Activated CD8-positive, alpha-beta memory T cell treated with anti-CD3 and anti-CD28 coated beads for 36 hours (primary cell): ENCODE results near the gene BBS12. TPM values are rescaled to one million over a fixed set of nuclear protein-coding genes. Genes with fewer than 3 reads are reported as not detected.
"Not testable (repeated sequence)": the region's sequence is repeated elsewhere in the genome, so short reads cannot be mapped to it uniquely, and the experiment has no call there.

Experiments used
- CTCF ChIA-PET: fragments of 350-600 bp; sonication (Branson Sonifier 250); formaldehyde crosslinking; loops from one replicate; lab custom pipeline; 2021; ENCODE audit warnings: antibody characterized with exemption; lab: Charles Lee
- POLR2A ChIA-PET: fragments of 350-600 bp; sonication (Branson Sonifier 250); formaldehyde crosslinking; loops from one replicate; lab custom pipeline; 2021; ENCODE audit warnings: antibody characterized with exemption; lab: Charles Lee
- total RNA-seq, 2 experiments: library from RNA; stranded (reverse); gene quantifications; one replicate each; pipeline ENCODE4 v1.2.3, GENCODE V29; 2021

Gene BBS12
- total RNA-seq, 2 experiments from 2014 or later, result 1.5 to 1.9 TPM

- ChIA-PET CTCF (interaction anchor here (1.3 kb wide), 1 partner anchor 66 kb away, joined by 3 read pairs; no protein-coding TSS in a partner anchor), POLR2A (no interaction called here)
Observed at GRCh38 chr4:122783301-122784215, 51.1 kb downstream of the BBS12 start.

- ChIA-PET CTCF (no interaction called here), POLR2A (no interaction called here)
Observed at GRCh38 chr4:122784261-122784660, 51.8 kb downstream of the BBS12 start.

- CTCF ChIA-PET, result no interaction called here
- POLR2A ChIA-PET, result no interaction called here
Observed at GRCh38 chr4:122785099-122785498, 52.6 kb downstream of the BBS12 start.

GRCh38 chr4:122786296-122786695, 53.8 kb downstream of the BBS12 start:
- CTCF ChIA-PET, result not testable (repeated sequence)

GRCh38 chr4:122786920-122787319, 54.4 kb downstream of the BBS12 start:
- CTCF ChIA-PET, POLR2A ChIA-PET: not testable (repeated sequence)

More at GRCh38 chr4:122786296-122786695, 53.8 kb downstream of the BBS12 start:
- POLR2A ChIA-PET, result not testable (repeated sequence)

GRCh38 chr4:122787940-122788339, 55.4 kb downstream of the BBS12 start:
- POLR2A ChIA-PET, result no interaction called here
- CTCF ChIA-PET, result no interaction called here

GRCh38 chr4:122788935-122789334, 56.4 kb downstream of the BBS12 start:
- CTCF ChIA-PET, result interaction anchor here (1.1 kb wide), 1 partner anchor 52 kb away, joined by 3 read pairs; no protein-coding TSS in a partner anchor
- POLR2A ChIA-PET, result no interaction called here

GRCh38 chr4:122793811-122794210, 61.3 kb downstream of the BBS12 start:
- POLR2A ChIA-PET, result no interaction called here
- CTCF ChIA-PET, result no interaction called here

Other genes starting within 250 kb of the BBS12 start
- gene IL21, start 111.6 kb upstream of the BBS12 start, total RNA-seq, result 1 to 10 TPM; 3.2 to 4.8 TPM
- 1 to 10 TPM; 1.3 to 1.6 TPM for gene FGF2, start 94.1 kb downstream of the BBS12 start, total RNA-seq
- gene NUDT6, start 189.9 kb downstream of the BBS12 start, total RNA-seq, result 1 to 10 TPM; 5.4 to 6.3 TPM